ENCODE data around the gene PYY. TPM values are rescaled to one million over a fixed set of nuclear protein-coding genes. Genes with fewer than 3 reads are reported as not detected.
A peak's percentile ranks its signal among the peaks of the same experiment; 100 is the strongest.

PYY gene
- total and polyA plus RNA-seq, 10 donors: not detected

GRCh38 chr17:43983515-43984411 is 30.0 kb upstream of the PYY start:
- H3K27ac ChIP-seq: no peak overlapping the region
- 2 to 5% (median 4%) methylated on average over 23 to 78 of the region's 78 CpGs for WGBS, 5 donors

GRCh38 chr17:43983196-43983514 is 29.4 kb upstream of the PYY start:
- H3K27me3 ChIP-seq (replicated peaks in 1 of 7): peaks cover 0 to 81% (median 44%) of the 10 kb centered on the region in 7 donors

More at GRCh38 chr17:43983515-43984411, 30.0 kb upstream of the PYY start:
- intact Hi-C loops (cut with DNase I; ENCODE audit: low total_unique reads): no loop called here
- Histone ChIP-seq H3K4me1 (peaks cover 0 to 16% (median 11%) of the 10 kb centered on the region in 6 donors), H3K27me3 (replicated peaks in 1 of 7) (peaks cover 0 to 85% (median 44%) of the 10 kb centered on the region in 7 donors), H3K36me3 (no peaks in the 10 kb centered on the region), H3K9me3 (no peaks in the 10 kb centered on the region), H3K4me3 (peak overlapping the region; percentile 13 to 65 (median 35))
- DNase-seq: no peak
- no peak for TF ChIP-seq POLR2A (IDR thresholded peaks at IDR 0.05)
- TF ChIP-seq POLR2AphosphoS5 (IDR thresholded peaks at IDR 0.05): peak in 2 of 3 donors; percentile 21 to 58
- peak in 2 of 11 experiments; percentile 14 to 31 for TF ChIP-seq CTCF (IDR thresholded peaks at IDR 0.05 in 8 of 11, conservative IDR thresholded peaks at IDR 0.05 in 3 of 11)

GRCh38 chr17:43982171-43982570 is 28.4 kb upstream of the PYY start:
- H3K27me3 ChIP-seq (replicated peaks in 1 of 7): peaks cover 0 to 82% (median 38%) of the 10 kb centered on the region in 7 donors
- H3K4me1 ChIP-seq: peaks cover 0 to 16% (median 11%) of the 10 kb centered on the region in 6 donors
- no peaks in the 10 kb centered on the region for H3K9me3 ChIP-seq
- H3K27ac ChIP-seq: no peak overlapping the region
- 77 to 91% (median 86%) methylated on average over 2 of the region's 2 CpGs for WGBS, 5 donors
- H3K4me3 ChIP-seq: no peak overlapping the region
- intact Hi-C loops (cut with DNase I; ENCODE audit: low total_unique reads): no loop called here
- no peak for TF ChIP-seq POLR2A (IDR thresholded peaks at IDR 0.05)
- TF ChIP-seq CTCF (IDR thresholded peaks at IDR 0.05 in 8 of 11, conservative IDR thresholded peaks at IDR 0.05 in 3 of 11): no peak
- no peak for TF ChIP-seq POLR2AphosphoS5 (IDR thresholded peaks at IDR 0.05)
- H3K36me3 ChIP-seq: no peaks in the 10 kb centered on the region
- DNase-seq: no peak

More at GRCh38 chr17:43983196-43983514, 29.4 kb upstream of the PYY start:
- Histone ChIP-seq H3K9me3 (no peaks in the 10 kb centered on the region), H3K4me1 (peaks cover 0 to 16% (median 11%) of the 10 kb centered on the region in 6 donors), H3K27ac (no peak overlapping the region), H3K4me3 (peak overlapping the region in 2 of 8 donors; percentile 28 to 65), H3K36me3 (no peaks in the 10 kb centered on the region)
- 20 to 28% (median 24%) methylated on average over 5 of the region's 5 CpGs for WGBS, 5 donors
- no peak for TF ChIP-seq POLR2AphosphoS5 (IDR thresholded peaks at IDR 0.05)
- no peak for TF ChIP-seq CTCF (IDR thresholded peaks at IDR 0.05 in 8 of 11, conservative IDR thresholded peaks at IDR 0.05 in 3 of 11)
- no peak for TF ChIP-seq POLR2A (IDR thresholded peaks at IDR 0.05)
- intact Hi-C loops (cut with DNase I; ENCODE audit: low total_unique reads): no loop called here
- DNase-seq: no peak

GRCh38 chr17:43979671-43980070 is 25.9 kb upstream of the PYY start:
- 86 to 92% (median 90%) methylated on average over 4 of the region's 4 CpGs for WGBS, 5 donors
- H3K36me3 ChIP-seq: no peaks in the 10 kb centered on the region

More at GRCh38 chr17:43979671-43980070, 25.9 kb upstream of the PYY start:
- H3K4me1 ChIP-seq: peaks cover 0 to 16% (median 11%) of the 10 kb centered on the region in 6 donors
- H3K27ac ChIP-seq: no peak overlapping the region
- no peak for TF ChIP-seq POLR2A (IDR thresholded peaks at IDR 0.05)
- no peak for TF ChIP-seq POLR2AphosphoS5 (IDR thresholded peaks at IDR 0.05)
- TF ChIP-seq CTCF (IDR thresholded peaks at IDR 0.05 in 8 of 11, conservative IDR thresholded peaks at IDR 0.05 in 3 of 11): no peak
- no peaks in the 10 kb centered on the region for H3K9me3 ChIP-seq
- DNase-seq: no peak
- H3K4me3 ChIP-seq: no peak overlapping the region
- intact Hi-C loops (cut with DNase I; ENCODE audit: low total_unique reads): no loop called here
- peaks cover 0 to 68% (median 31%) of the 10 kb centered on the region in 7 donors for H3K27me3 ChIP-seq (replicated peaks in 1 of 7)

Measured in spleen (tissue), 11 donors.